HG03520 (cell line): ENCODE data around the gene PXK.

Experiments
- ATAC-seq: cut with Tn5 transposase; IDR thresholded peaks from one replicate; pipeline ENCODE4 v1.9.1; 2021; ENCODE audit warnings: mild to moderate bottlenecking, moderate library complexity; ENCODE audit not compliant: unreplicated experiment

PXK gene

GRCh38 chr3:58379351-58380073, 46.8 kb downstream of the PXK start:
- ATAC-seq, result no peak

DNA sequence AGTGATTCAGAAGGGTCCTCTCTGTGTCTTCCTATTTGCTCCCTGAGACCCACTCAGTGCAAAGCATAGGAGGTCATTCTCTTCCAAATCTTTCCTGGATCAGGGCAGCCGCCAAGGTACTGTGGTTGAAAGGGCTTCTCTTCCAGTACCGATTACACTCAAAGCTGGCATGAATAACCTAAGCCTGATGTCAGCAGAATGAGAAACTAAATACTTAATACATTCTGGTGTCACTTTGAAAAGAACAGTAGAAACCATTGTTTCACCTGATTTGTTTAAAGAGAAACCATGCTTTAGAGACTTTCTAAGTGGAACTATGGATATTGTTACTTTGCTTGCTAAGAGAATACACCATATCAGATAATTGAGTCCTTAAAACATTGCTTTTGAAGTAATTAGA, 50.8 kb downstream of the PXK start:
- no peak for ATAC-seq

DNA sequence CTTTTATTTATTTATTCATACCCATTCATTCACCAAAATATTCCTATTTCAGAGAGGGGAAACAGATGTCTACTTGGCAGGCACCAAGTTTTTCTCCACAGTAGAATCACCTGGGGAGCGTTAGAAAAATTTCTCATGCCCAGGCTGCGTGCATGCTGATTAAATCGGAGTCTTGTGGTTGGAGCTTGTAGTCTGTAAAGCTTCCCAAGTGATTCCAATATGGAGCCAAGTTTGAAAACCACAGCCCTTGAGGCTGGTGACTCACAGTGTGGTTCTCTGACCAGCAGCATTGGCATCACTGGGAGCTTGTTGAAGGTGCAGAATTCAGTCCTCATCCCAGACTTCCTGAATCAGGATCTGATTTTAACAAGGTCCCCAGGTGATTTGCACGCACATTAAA, 51.2 kb downstream of the PXK start:
- no peak for ATAC-seq

- no peak for ATAC-seq
Measured at GRCh38 chr3:58384381-58385090, 51.8 kb downstream of the PXK start.

DNA sequence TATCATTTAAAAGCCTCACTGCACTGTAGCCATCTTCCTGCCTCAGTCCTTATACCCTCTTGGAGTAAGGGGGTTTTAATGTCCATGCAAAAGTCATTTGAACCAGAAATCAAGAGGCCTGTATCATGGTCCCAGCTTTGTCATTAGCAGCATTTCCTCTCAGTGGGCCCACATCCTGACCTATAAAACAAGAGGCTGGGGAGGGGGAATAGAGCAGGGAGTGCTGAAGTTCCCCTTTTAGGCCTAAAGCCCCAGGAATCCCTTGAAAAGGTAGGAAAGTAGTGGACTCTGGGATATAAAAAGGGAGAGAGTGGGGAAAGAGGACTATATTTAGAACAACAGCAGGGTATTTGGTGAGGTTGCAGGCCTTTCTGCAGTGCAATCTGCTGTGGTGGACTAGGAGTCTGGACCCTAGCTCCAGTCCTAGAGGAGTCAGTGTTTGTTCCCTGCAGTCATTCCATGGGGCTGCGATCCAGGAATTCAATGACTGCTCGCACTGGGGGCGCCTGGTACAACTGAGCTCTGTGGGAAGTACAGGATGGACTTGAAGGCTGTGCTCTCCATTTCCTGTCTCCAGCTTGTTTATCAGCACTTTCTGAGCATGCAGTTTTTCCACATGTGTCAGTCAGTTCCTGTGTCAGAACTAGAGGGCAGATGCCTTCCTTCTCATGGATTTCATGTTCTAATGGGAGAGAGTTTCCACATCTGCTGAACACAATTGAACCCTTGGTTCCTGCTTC, 54.1 kb downstream of the PXK start:
- ATAC-seq, result no peak

DNA sequence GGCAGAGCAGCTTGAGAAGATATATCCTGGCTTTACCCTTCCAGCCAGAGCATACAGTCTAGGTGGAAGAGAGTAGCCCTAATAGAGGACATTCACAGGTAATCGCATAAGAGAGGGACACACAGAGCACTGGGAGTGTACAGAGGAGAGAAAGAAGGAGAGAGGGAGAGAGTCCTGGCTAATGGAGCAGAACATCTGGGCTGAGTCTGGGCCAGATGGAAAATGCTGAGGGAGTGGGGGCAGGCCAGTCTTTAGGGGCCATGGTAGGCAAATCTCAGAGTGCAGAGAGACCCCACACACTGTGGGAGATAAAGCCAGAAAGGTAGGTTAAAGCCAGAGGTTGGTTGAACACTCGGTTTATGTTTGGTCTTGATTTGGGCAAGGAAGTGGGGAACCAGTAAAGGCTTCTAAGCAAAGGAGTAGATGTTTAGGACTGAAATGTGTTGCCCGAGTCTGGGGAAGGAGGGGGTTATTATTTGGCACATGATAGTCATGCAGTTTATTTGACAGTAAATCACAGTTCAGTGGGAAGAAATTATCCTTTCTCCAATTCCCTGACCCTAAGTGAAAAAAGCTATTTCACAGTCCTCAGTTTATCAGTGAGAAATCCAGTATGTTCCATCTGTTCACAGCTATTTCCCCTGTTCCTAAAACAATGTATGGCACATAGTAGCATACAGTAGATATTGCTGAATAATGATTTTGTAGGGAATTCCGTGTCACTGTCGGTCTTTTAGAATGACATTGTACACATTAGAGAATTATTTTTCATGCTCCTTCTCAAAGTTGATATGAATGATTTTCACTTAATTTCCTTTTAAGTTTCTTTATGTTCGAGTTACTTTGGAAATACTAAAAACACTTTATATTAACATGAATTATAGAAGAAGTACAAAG, 55.2 kb downstream of the PXK start:
- ATAC-seq, result no peak

DNA sequence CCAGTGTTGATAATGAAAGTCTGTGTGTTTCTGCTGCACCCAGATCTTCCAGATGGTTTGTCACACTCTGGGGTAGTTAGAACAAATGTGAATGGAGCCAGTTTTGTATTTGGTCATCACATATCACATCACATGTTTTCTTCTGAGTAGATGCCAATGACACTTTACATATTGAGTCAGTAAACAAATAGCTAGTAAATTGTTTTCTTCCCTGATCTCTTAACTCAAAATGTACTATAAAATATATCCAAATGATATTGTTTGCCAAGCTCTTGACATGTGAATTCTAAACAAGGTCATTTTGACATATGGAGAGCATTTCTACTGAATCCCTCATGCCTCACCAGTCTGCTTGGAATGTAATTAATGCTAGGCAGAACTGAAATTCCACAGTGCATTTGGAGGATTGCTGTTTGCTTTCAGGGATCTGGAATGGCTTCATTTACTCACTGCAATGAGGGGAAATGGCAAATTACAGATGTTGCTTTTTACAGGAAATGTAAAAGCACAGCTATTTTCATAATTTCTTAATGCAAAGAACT, 55.9 kb downstream of the PXK start:
- no peak for ATAC-seq

DNA sequence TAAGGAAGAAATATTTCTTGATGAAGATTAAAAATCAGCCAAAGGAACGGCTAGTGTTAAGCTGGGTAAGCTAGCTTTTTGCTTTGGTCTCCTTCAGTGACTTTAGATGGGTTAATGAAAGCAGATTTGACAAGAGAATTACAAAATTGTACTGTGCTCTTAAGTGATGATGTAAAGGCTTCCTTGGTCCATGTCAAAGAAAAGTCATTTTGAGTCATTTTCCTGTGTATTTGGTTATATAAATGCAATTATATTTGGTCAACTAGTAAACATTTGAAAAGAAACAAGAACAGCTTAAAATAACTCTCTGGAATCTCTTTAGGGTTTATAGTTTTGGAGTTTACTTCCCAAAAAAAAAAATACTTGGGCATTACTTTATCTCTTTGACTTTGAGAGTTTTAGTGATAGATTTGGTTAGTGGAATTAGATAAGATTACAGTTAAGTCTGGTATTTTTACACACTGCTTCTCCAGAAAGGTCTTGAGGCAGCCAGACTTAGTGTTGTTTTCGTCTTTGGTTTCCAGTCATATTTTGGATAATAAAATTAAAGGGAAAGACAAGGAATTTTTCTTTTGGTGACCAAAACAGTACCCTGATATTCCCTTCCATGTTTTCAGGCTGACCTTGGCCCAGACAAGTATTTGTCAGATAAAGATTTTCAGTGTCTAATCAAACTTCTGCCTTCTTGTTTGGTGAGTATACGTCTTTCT, 58.6 kb downstream of the PXK start:
- ATAC-seq, result no peak

GRCh38 chr3:58392181-58392580, 59.5 kb downstream of the PXK start:
- ATAC-seq, result no peak

DNA sequence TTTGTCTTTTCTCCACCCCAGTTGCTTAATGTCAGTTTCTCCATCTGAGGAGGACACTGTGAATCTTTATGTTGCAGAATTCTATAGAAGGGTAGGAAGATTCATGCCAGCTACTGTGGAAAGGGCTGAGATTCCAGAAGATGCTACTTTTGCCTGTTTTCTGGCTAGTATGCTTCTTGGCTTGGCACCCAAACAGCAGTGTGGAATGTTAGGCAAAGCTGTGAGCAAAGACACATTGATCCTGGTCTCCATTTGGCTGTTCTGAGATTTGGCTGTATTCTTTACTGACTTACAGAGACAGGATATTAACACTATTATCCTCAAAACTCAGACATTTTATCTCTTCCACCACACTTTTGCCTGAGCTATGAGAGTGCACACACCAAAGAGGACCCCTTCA, 61.6 kb downstream of the PXK start:
- no peak for ATAC-seq

- ATAC-seq, result no peak
Measured at GRCh38 chr3:58398669-58399333, 66.1 kb downstream of the PXK start.

DNA sequence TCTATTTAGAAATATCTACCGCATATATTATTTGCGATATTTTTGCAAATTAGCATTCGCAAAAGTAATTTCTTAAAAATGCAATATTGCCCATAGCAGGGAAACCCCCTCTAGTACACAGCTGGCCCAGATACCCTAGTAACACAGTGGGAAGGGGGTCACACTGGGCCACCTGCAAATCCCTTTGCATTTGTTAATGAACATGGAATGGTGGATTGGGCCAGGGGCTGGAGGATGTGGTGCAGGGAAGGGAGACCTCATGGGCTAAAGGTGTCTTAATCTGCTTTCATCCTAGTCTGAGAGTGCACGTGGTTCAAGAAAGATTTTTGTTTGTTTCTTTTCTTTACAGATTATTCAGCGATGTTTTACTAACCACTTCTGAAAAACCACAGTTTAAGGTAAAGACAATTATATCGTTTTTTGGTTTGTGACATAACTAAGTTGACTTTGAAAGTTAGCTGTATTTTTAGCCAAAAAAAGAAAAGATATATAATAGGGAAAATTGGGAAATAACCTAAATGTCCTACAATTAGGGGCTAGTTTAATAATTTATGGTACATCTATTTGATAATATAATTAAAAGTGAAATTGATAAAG, 70.9 kb downstream of the PXK start:
- ATAC-seq, result no peak

GRCh38 chr3:58404396-58404795, 71.7 kb downstream of the PXK start:
- ATAC-seq, result no peak

DNA sequence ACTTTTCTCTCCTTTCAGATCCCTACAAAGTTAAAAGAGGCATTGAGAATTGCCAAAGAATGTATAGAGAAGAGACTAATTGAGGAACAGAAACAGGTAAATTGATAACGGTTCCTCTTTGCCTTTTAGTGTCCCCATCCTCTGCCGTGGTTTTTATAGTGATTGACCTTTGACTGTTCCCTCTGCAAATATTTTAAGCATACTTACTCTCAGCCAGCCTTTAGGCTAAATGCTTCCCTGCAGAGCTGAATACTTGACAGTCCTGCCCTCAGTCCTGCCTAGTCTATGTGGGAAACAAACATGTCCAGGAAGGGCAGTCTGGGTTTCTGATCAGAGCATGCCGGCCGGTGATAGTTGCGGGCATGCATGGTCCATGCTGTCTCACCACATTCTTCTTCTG, 76.2 kb downstream of the PXK start:
- no peak for ATAC-seq

GRCh38 chr3:58409663-58410062, 77.0 kb downstream of the PXK start:
- ATAC-seq, result no peak

GRCh38 chr3:58411036-58411435, 78.3 kb downstream of the PXK start:
- ATAC-seq, result no peak

DNA sequence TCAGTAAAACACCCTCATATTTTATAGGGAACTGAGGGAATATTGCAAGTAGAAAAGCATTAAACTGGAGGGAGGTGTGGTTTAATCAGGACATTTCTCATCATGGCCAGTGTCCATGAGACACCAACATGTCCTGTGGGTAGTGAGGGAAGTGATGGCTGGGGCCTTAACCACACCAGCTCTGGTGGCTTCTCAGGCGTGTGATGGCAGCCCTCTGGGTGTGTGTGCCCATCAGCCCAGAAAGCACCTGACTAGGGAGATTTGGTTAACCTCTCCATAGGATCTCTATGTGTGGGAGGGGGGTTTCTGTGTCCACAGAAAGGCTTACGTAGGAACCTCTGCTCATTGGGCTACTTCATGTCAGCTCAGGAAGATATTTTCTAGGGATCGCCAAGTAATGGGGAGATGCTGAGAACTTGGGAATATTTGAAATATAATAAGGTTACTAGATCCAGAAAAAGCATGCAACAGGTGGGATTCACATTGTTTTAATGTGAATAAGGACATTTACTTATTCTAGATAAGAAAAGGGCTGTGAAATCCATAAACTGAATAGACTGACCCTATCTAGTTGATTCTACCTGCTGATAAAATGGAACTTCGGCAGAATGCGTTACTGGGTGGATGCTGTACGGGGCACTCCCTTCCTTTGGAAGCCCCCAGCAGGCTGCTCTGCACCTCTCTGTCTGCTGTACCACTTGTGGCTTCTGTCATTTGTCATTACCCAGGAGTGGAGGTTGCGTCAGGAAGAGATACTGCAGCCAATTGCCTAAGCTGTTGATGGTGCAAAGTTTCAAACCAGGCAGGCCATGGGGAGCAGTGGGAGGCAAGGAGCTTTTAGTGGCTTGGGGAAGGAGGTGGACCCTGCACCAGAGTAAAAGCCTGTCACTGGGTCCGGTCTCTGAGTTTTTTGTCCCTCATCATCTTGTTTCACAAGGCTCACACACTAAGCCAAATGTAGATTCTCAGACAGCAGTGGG, 79.4 kb downstream of the PXK start:
- no peak for ATAC-seq
